Measurements from ENCODE around the gene HEATR3.
"Not testable (repeated sequence)": the region's sequence is repeated elsewhere in the genome, so short reads cannot be mapped to it uniquely, and the experiment has no call there.

The HEATR3 gene

DNA sequence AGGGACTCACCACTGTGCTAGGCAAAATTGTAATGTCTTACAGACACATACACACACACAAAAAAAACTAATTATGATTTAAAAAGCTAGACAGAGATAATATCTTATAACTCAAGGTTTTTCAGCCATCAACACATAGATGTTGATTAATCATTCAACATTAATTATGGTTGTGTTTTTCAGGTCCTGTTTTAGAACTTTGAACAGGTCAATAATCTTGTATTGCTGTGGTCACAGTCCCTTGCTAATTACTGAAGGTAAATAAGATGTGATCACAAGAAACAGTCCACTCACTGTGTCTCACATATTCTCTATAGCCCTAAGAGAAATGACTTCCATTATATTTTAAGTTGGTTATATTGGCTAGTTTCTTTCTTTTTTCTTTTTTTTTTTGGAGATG is 54.9 kb downstream of the HEATR3 start:
- DNase-seq (ENCODE audit: low read depth): no peak
- no peak overlapping the region for H3K4me3 ChIP-seq (ENCODE audit: low read depth, low read length)
- TF ChIP-seq, protein P1, sequence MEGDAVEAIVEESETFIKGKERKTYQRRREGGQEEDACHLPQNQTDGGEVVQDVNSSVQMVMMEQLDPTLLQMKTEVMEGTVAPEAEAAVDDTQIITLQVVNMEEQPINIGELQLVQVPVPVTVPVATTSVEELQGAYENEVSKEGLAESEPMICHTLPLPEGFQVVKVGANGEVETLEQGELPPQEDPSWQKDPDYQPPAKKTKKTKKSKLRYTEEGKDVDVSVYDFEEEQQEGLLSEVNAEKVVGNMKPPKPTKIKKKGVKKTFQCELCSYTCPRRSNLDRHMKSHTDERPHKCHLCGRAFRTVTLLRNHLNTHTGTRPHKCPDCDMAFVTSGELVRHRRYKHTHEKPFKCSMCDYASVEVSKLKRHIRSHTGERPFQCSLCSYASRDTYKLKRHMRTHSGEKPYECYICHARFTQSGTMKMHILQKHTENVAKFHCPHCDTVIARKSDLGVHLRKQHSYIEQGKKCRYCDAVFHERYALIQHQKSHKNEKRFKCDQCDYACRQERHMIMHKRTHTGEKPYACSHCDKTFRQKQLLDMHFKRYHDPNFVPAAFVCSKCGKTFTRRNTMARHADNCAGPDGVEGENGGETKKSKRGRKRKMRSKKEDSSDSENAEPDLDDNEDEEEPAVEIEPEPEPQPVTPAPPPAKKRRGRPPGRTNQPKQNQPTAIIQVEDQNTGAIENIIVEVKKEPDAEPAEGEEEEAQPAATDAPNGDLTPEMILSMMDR (IDR thresholded peaks at IDR 0.05; ENCODE audit: control insufficient read depth, extremely low read depth, insufficient read depth): no peak

DNA sequence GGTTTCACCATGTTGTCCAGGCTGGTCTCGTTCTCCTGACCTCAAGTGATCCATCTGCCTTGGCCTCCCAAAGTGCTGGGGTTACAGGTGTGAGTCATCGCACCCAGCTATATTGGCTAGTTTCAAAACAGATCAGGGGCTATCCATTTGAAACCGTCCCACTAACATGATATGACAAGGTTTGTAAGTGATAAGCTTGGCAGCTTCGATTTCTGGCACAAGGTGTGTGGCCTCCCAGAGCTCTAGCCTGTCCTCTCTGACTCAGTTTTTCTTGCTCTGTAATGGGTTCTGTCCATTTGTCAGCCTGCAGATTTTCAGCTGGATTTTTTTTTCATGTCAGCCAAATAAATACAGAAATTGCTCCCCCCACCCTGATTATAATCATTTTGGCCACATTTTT is 55.5 kb downstream of the HEATR3 start:
- DNase-seq (ENCODE audit: low read depth): no peak
- TF ChIP-seq, protein P1 (IDR thresholded peaks at IDR 0.05; ENCODE audit: control insufficient read depth, extremely low read depth, insufficient read depth): no peak
- H3K4me3 ChIP-seq (ENCODE audit: low read depth, low read length): no peak overlapping the region

DNA sequence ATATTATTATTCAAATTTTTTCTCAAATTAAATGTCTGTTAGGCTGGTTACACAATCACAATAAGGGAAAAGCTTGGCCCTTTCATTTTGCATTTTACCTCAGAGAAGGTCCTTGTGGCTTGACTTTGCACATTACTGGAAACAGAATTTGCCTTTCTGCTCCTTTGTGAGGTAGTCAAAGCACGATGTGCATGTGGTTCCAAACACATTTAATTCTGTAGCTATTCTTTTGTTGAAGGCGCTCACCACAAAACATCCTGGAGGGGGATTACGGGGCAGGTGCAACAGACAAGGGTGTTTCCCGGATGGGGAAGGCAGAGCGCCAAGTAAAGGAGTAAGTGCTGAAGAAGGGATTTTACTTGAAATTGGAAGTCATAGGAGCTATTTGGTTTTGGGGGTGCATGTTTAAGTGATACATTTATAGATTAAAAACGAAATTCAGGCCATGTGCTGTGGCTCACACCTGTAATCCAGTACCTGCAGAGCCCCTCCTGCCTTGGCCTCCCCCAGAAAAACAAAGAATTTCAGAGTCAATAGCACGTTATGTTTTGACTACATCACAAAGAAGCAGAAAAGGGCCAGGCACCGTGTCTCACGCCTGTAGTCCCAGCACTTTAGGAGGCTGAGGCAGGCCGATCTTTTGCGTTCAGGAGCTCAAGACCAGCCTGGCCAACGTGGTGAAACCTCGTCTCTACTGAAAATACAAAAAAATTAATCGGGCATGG is 56.1 kb downstream of the HEATR3 start:
- no peak for DNase-seq (ENCODE audit: low read depth)
- no peak overlapping the region for H3K4me3 ChIP-seq (ENCODE audit: low read depth, low read length)
- TF ChIP-seq, protein P1 (IDR thresholded peaks at IDR 0.05; ENCODE audit: control insufficient read depth, extremely low read depth, insufficient read depth): no peak

DNA sequence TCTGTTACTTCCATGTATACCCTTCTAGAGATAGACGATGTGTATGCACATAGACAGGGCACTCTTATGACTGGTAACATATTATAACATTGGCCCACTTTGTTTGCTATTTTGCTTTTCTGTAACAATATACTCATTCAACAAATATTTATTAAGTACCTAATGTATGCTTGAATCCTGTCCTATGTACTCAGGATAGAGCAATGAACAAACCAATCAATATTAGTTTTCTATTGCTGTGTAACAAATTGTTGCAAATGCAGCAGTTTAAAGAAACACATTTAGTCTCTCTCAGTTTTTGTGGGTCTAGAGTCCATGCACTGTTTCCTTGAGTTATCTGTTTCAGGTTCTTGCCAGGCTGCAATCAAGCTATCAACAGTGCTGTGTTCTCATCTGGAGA is 57.6 kb downstream of the HEATR3 start:
- TF ChIP-seq, protein P1 (IDR thresholded peaks at IDR 0.05; ENCODE audit: control insufficient read depth, extremely low read depth, insufficient read depth): no peak

DNA sequence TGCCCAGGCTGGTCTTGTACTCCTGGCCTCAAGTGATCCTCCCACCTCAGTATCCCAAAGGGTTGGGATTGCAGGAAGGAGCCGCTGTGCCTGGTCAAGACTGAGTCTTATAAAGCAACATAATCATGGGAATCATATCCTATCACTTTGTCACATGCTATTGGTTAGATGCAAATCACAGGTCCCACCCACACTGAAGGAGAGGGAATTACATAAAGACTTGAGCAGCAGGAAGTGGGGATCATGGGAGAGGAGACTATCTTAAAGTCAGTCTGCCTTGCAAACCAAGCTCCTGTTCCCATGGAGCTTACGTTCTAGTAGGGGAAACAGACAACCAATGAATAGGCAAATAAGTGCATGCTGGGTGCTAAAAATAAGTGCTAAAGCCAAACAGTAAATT is 59.0 kb downstream of the HEATR3 start:
- no peak for DNase-seq (ENCODE audit: low read depth)
- H3K4me3 ChIP-seq (ENCODE audit: low read depth, low read length): no peak overlapping the region
- TF ChIP-seq, protein P1 (IDR thresholded peaks at IDR 0.05; ENCODE audit: control insufficient read depth, extremely low read depth, insufficient read depth): no peak

More for the DNA sequence above, 57.6 kb downstream of the HEATR3 start:
- no peak for DNase-seq (ENCODE audit: low read depth)
- H3K4me3 ChIP-seq (ENCODE audit: low read depth, low read length): no peak overlapping the region

DNA sequence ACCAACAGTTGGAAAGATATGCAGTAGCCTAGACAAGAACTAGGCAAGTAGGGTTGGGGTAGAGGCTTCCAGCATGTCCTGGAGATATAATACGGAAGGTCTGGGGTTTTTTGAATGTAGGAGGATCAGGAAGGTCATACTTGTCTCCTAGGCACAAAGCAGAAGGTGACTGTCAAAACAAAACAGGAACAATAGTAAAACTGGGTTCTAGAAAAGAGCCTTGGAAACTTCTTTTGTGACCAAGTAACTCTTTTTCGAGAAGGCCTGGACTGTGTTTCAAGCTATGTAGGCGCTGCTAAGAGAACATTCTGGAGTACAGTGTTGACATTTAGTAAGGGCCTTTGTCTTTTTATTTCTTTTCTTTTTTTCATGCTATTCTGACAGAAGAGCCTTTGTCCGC is 60.4 kb downstream of the HEATR3 start:
- TF ChIP-seq, protein P1 (IDR thresholded peaks at IDR 0.05; ENCODE audit: control insufficient read depth, extremely low read depth, insufficient read depth): no peak
- no peak for DNase-seq (ENCODE audit: low read depth)
- no peak overlapping the region for H3K4me3 ChIP-seq (ENCODE audit: low read depth, low read length)

DNA sequence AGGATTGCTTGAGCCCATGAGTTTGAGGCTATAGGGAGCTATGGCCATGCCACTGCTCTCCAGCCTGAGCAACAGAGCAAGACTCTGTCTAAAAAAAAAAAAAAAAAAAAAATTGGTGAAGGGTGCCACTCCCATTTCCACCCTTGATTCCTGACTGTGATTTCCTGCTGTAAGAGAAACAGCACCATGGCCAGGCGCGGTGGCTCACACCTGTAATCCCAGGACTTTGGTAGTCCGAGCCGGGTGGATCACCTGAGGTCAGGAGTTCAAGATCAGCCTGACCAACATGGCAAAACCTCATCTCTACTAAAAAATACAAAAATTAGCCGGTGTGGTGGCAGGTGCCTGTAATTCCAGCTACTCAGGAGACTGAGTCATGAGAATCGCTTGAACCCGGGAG is 66.8 kb downstream of the HEATR3 start:
- DNase-seq (ENCODE audit: low read depth): not testable (repeated sequence)

More for the DNA sequence above, 66.8 kb downstream of the HEATR3 start:
- H3K4me3 ChIP-seq (ENCODE audit: low read depth, low read length): not testable (repeated sequence)

Measured in LNCaP clone FGC (cell line).